ENCODE results near the gene ZNF23.

- TF ChIP-seq FOXP2 (optimal IDR thresholded peaks at IDR 0.05; ENCODE audit: borderline replicate concordance, extremely low read depth, extremely low read length, insufficient read depth) (no peak), REST (IDR thresholded peaks at IDR 0.05; ENCODE audit: insufficient read depth in 1 of 2, low read depth in 2 of 2, low read length in 2 of 2) (no peak), POLR2AphosphoS5 (IDR thresholded peaks at IDR 0.05; ENCODE audit: low read depth, low read length) (no peak), SIN3A (IDR thresholded peaks at IDR 0.05; ENCODE audit: borderline replicate concordance, insufficient read depth, low read length) (no peak), TAF1 (IDR thresholded peaks at IDR 0.05; ENCODE audit: borderline replicate concordance, insufficient read depth, low read length) (no peak)
Observed at GRCh38 chr16:71442051-71442440, 20.0 kb downstream of the ZNF23 start, which contains the start of gene TLE7.
